ENCODE measurements around the gene ABCC6. TPM values are rescaled to one million over a fixed set of nuclear protein-coding genes. Genes with fewer than 3 reads are reported as not detected.

The ABCC6 gene
- total RNA-seq, 4 donors from 2014 or later = 0.23 to 4.8 (median 0.73) TPM

- intact Hi-C loops (cut with DNase I; ENCODE audit: low total_unique reads) (no loop called here), in situ Hi-C loops (cut with MboI; ENCODE audit: low sequenced_read_pairs in 4 of 4) (loop anchor here in 1 of 4 donors (25.0 kb wide), 1 partner anchor 348 kb away; no protein-coding TSS in a partner anchor)
- Histone ChIP-seq H3K9me3 (no peaks in the 10 kb centered on the region), H3K4me1 (no peaks in the 10 kb centered on the region), H3K27ac (no peak overlapping the region), H3K27me3 (no peaks in the 10 kb centered on the region), H3K4me3 (no peak overlapping the region), H3K36me3 (peaks cover 0 to 66% of the 10 kb centered on the region in 2 donors)
- DNase-seq (no peak), ATAC-seq (no peak)
- no peak for TF ChIP-seq POLR2A (IDR thresholded peaks at IDR 0.05)
- TF ChIP-seq CTCF (IDR thresholded peaks at IDR 0.05 in 4 of 5, conservative IDR thresholded peaks at IDR 0.05 in 1 of 5) = no peak
Measured at GRCh38 chr16:16110111-16110490, 113.2 kb downstream of the ABCC6 start.

GRCh38 chr16:16109453-16110110, 113.7 kb downstream of the ABCC6 start:
- intact Hi-C loops (cut with DNase I; ENCODE audit: low total_unique reads) = no loop called here
- Histone ChIP-seq H3K4me1 (no peaks in the 10 kb centered on the region), H3K27me3 (no peaks in the 10 kb centered on the region), H3K27ac (no peak overlapping the region), H3K9me3 (no peaks in the 10 kb centered on the region), H3K4me3 (no peak overlapping the region), H3K36me3 (peaks cover 0 to 65% of the 10 kb centered on the region in 2 donors)
- DNase-seq (no peak), ATAC-seq (no peak)
- in situ Hi-C loops (cut with MboI; ENCODE audit: low sequenced_read_pairs in 4 of 4) = loop anchor here in 1 of 4 donors (25.0 kb wide), 1 partner anchor 347 kb away; no protein-coding TSS in a partner anchor
- TF ChIP-seq CTCF (IDR thresholded peaks at IDR 0.05 in 4 of 5, conservative IDR thresholded peaks at IDR 0.05 in 1 of 5) = no peak
- no peak for TF ChIP-seq POLR2A (IDR thresholded peaks at IDR 0.05)

- in situ Hi-C loops (cut with MboI; ENCODE audit: low sequenced_read_pairs in 4 of 4) (loop anchor here in 1 of 4 donors (25.0 kb wide), 1 partner anchor 346 kb away; no protein-coding TSS in a partner anchor), intact Hi-C loops (cut with DNase I; ENCODE audit: low total_unique reads) (no loop called here)
- DNase-seq (no peak), ATAC-seq (no peak)
- Histone ChIP-seq H3K9me3 (no peaks in the 10 kb centered on the region), H3K4me1 (no peaks in the 10 kb centered on the region), H3K36me3 (peaks cover 0 to 67% of the 10 kb centered on the region in 2 donors), H3K27ac (no peak overlapping the region), H3K4me3 (no peak overlapping the region), H3K27me3 (no peaks in the 10 kb centered on the region)
- TF ChIP-seq POLR2A (IDR thresholded peaks at IDR 0.05) (no peak), CTCF (IDR thresholded peaks at IDR 0.05 in 4 of 5, conservative IDR thresholded peaks at IDR 0.05 in 1 of 5) (no peak)
Measured at GRCh38 chr16:16108759-16109158, 114.5 kb downstream of the ABCC6 start.

GRCh38 chr16:16107839-16108238, 115.5 kb downstream of the ABCC6 start:
- no peak for DNase-seq
- no peak for ATAC-seq
- Histone ChIP-seq H3K4me3 (no peak overlapping the region), H3K9me3 (no peaks in the 10 kb centered on the region), H3K27me3 (no peaks in the 10 kb centered on the region), H3K4me1 (no peaks in the 10 kb centered on the region), H3K27ac (no peak overlapping the region), H3K36me3 (peaks cover 0 to 67% of the 10 kb centered on the region in 2 donors)
- in situ Hi-C loops (cut with MboI; ENCODE audit: low sequenced_read_pairs in 4 of 4) (loop anchor here in 1 of 4 donors (25.0 kb wide), 1 partner anchor 346 kb away; no protein-coding TSS in a partner anchor), intact Hi-C loops (cut with DNase I; ENCODE audit: low total_unique reads) (no loop called here)
- TF ChIP-seq CTCF (IDR thresholded peaks at IDR 0.05 in 4 of 5, conservative IDR thresholded peaks at IDR 0.05 in 1 of 5) = no peak
